Activated naive CD4-positive, alpha-beta T cell treated with Interleukin-2 at 50 U/mL for 16 hours (primary cell): ENCODE data around the gene MAPK1IP1L.
"Not testable (repeated sequence)": the region's sequence is repeated elsewhere in the genome, so short reads cannot be mapped to it uniquely, and the experiment has no call there.

Source experiments
- DNase-seq: peaks from one replicate; pipeline ENCODE4 v3.0.0-alpha.2; 2020

MAPK1IP1L gene

GRCh38 chr14:55051423-55052268 is at the start of gene MAPK1IP1L:
MAPK1IP1L (plus strand) TSS chr14:55051647; CDS start chr14:55061684, 10,037 bp downstream.
- peak; percentile 92 for DNase-seq

DNA sequence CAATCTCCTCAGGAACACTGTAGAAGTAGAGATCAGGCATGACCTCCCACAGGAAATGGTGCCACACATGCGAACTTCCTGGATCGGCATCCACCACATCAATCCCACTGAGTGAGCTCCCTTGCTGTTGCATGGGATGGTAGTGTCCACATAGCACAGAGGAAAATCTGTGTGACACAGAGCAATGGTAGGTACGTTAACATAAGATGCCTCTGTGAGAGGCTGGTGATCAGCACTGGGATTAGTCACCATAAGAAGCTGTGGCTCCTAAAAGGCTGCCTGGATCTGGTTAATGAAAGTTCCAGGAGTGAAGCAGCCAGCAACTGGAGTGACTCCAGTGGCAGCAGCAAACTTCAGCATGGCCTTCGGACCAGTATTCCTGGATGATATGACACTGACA is 46.4 kb upstream of the MAPK1IP1L start:
- no peak for DNase-seq

GRCh38 chr14:55015006-55015405 is 36.4 kb upstream of the MAPK1IP1L start:
- no peak for DNase-seq

DNA sequence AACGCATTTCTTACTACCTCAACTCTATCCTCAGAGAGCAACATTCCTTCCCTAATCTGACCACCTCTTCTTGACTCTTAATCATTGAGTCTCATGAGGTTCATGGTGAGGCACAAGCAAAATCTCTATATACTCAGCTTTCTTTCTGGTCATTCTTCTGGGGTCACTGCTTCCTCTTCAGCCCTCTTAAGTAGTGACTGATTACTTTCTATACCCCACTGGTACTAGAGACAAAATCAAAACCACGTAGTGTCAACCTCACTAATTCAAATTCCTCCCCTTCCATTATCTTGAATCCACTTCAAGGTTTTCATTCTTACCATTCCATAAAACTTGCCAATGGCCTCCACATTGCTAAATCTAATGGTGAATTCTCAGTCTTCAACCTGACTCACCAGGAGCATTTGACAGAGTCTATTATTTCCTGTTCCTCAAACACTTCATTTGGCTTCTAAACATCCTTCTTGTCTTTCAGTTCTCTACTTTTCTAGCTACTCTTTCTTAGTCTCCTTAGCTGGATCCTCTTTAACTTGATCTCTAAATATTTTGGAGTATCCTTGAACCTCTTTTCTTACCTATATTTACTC is 31.4 kb upstream of the MAPK1IP1L start:
- DNase-seq: no peak

DNA sequence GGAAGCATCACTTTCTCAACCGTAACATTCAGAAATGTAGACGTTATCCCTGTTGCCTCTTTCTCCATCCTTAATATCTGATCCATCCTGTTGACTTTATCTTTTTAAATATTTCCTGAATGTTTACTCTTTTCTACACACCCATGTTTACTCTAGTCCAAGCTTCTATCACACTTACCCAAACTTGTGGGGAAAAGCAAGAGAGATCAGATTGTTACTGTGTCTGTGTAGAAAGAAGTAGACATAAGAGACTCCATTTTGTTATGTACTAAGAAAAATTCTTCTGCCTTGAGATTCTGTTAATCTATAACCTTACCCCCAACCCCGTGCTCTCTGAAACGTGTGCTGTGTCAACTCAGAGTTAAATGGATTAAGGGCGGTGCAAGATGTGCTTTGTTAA is 27.1 kb upstream of the MAPK1IP1L start:
- not testable (repeated sequence) for DNase-seq

GRCh38 chr14:55025948-55026347 is 25.5 kb upstream of the MAPK1IP1L start:
- no peak for DNase-seq

- DNase-seq: no peak
These were observed 25.0 kb upstream of the MAPK1IP1L start for GRCh38 chr14:55026441-55026792.

DNA sequence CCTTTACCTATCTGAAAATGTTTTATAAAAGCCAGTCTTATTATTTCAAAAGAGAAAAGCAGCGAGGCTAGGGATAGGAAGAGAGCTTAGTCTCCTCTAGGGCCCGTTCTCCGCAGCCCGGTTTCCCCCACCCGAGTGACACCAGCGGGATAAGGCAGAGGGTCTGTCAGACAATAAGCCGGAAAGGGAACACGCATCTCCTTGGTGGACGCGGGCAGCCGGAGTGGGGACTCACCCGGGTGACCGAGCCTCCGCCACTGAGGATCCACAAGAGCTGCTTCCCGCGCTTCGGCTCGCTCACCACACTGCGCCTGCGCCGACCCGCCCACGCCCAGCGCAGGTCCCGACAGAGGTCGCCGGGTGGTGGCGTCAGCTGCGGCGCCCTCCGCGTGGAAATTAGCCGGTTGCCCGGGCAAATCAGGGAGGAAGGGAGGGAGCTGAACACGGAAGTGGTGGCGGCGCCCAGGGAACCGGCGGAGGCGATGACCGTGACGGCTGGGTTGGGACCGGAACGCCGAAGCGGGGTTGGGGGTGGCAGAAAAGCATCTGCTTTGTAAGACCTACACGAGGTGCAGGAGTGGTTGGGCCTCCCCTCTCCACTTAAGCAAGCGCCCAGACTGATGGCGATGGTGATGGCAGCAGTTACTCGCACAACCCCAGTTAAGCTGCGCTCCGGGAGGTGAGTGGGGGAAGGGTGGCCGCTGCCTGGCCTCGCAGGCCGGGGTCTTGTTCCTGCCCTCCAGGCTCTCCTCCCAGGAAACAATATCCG is 24.5 kb upstream of the MAPK1IP1L start, which contains the start of the genes SOCS4 and WDHD1:
Gene SOCS4, plus strand, starts transcription at position 444 of the 769 bp plus-strand sequence. CDS start 15,806 bp downstream, outside the sequence.
Gene WDHD1, minus strand, starts transcription at position 307 of the 769 bp plus-strand sequence. CDS start 312 bp downstream, outside the sequence.
- DNase-seq: peak; percentile 98

- no peak for DNase-seq
These were observed 23.4 kb upstream of the MAPK1IP1L start for GRCh38 chr14:55028066-55028465.

- DNase-seq: no peak
These were observed 23.0 kb upstream of the MAPK1IP1L start for GRCh38 chr14:55028476-55028875.

GRCh38 chr14:55031190-55031589 is 20.3 kb upstream of the MAPK1IP1L start:
- DNase-seq: no peak

- not testable (repeated sequence) for DNase-seq
These were observed 13.5 kb upstream of the MAPK1IP1L start for GRCh38 chr14:55037995-55038394.

DNA sequence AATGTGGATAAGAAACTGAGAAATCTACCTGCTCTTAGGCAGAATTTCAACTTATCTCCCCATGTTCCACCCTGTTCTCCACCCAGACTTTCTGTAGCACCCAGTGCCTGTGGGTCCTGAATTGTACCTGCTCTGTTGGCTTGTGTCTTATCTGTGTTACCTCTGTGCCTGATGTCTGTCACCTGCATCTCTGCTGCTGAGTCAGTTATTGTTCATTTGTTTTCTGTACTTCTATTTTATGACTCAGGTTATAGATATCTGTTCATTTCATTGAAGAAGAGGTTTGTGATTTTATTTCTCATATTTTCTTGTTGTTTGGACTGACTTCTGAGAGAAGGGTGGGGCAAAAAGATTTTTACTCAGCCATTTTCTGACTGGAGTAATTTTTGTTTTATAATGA is 12.7 kb upstream of the MAPK1IP1L start:
- DNase-seq: no peak

GRCh38 chr14:55043528-55043927 is 7.9 kb upstream of the MAPK1IP1L start:
- DNase-seq: no peak

GRCh38 chr14:55045087-55045486 is 6.4 kb upstream of the MAPK1IP1L start:
- DNase-seq: no peak

DNA sequence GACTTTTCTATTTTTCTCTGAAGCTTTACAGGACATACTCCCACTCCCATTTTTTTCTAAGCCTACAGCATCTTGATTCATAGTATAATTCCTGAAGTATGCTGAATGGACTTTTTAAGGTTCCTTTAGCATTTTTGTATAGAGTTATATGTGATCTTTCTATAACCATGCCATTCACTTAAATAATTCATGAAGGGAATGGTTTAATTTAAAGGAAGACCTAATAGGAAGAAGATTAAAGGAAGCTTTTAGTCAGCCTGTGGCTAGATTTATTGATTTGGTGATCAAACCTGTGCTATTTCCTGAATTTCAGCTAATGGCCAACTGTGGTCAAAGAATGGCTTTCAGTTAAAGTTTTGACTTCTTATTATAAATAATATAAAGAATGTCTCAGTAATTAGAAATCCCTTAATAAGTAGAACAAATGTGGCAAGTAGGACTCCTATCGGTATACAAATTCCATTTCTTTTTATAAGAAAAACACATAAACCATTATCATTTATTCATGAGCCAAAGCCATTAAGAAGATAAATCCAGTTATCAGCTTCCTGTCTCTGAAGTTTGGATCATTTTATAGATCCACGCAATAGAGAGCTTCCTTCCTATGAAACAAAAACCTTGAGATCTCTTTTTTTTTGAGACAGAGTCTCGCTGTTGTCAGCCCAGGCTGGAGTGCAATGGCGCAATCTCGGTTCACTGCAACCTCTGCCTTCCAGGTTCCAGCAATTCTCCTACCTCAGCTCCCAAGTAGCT is 4.0 kb upstream of the MAPK1IP1L start:
- no peak for DNase-seq

- DNase-seq: no peak
These were observed 2.5 kb upstream of the MAPK1IP1L start for GRCh38 chr14:55048900-55049436.

GRCh38 chr14:55051165-55051422 is 353 bp upstream of the MAPK1IP1L start:
- DNase-seq: no peak

DNA sequence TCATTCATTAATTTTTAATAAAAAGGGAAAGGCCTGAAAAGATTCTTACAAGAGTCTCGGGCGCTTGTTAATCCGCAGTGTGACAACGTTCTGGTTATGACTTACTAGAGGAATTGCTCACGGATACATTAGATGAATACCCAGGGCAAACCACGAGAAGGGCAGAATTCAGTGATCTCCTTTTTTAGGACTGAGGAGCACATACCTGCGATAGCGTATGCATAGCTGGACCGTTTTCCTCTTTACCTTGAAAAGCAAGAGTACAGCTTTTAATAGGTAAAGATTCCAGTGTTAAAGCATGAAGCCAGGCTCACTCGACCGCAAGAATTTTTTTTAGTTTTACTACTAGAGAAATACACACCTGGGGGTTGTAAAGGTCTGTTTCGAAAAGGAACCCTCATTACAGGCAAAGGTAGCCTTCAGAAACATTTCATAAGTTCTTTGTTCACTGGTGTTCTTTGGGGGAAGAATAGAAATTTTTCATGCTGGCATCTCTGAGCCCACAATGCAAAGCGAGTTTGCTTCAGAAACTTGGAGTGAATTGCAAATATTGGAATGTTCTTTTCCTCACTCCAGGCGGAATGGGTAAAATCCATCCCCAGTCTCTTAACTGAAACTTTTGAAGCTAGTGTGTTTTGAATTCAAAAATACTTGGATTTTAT is 953 bp downstream of the MAPK1IP1L start:
- DNase-seq: no peak

DNA sequence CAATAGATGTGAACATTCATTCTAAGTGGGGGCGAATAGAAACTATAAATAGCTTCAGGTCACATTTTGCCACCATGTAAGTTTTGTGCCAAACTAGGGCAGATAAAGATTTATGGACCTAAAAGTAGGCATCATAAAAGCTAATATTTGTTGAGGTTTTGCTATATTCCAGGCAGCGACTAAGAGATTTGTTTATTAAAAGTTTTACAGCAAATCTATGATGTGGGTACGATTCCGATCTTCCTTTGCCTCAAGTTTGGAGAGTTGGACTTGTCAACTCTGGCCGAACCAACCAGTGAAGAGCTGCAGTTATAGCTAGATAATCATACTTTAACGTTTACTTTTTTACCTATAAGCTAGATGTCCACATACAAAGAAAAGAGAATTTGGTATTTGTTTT is 1.6 kb downstream of the MAPK1IP1L start:
- no peak for DNase-seq

- no peak for DNase-seq
These were observed 2.1 kb downstream of the MAPK1IP1L start for GRCh38 chr14:55053500-55053899.

GRCh38 chr14:55054098-55054497 is 2.7 kb downstream of the MAPK1IP1L start:
- no peak for DNase-seq
